C4-2B (cell line): ENCODE results near the gene HEPACAM.

Source experiments
- ZFX ChIP-seq: fragments of 450-650 bp; IDR thresholded peaks from 2 replicates; pipeline ENCODE4 v1.6.1; 2017
- TF ChIP-seq, protein P1 (sequence below): fragments of 450-650 bp; conservative IDR thresholded peaks from 2 replicates; pipeline ENCODE4 v1.5.1; 2017; ENCODE audit warnings: mild to moderate bottlenecking

DNA sequence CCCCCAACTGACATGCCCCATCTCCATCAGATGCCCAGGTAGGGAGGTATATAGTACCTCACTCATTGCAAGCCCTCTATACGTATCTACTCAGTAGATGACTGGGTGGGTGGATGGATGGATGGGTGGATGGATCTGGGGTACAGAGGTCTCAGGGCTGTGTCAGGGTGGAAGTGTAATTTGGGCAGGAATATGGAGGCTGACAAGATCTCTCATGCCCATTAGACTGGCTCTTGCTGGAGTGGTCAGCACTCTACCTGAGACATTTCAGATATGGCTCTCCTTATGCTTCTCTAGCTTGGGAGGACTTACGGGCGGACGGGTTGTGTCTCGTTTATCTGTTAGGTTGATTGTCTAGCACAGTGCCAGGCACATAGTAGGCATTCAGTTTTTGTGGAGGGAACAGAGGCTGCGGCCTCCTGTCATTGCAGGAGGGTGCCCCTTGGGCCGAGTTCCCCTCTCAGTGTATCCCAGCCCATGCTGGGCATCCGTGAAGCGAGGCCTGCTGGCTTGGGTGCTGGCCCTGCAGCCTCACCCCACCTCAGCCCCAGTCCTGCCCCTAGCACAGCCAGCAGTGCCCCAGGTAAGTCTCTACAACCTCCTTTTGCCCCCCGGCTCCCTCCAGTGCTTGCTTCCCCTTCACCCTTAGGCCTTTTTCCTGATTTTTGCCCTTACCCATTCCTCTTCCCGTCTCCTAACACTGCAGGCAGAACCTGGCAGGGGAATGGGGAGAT lies 56.9 kb downstream of the HEPACAM start:
- TF ChIP-seq, protein P1, sequence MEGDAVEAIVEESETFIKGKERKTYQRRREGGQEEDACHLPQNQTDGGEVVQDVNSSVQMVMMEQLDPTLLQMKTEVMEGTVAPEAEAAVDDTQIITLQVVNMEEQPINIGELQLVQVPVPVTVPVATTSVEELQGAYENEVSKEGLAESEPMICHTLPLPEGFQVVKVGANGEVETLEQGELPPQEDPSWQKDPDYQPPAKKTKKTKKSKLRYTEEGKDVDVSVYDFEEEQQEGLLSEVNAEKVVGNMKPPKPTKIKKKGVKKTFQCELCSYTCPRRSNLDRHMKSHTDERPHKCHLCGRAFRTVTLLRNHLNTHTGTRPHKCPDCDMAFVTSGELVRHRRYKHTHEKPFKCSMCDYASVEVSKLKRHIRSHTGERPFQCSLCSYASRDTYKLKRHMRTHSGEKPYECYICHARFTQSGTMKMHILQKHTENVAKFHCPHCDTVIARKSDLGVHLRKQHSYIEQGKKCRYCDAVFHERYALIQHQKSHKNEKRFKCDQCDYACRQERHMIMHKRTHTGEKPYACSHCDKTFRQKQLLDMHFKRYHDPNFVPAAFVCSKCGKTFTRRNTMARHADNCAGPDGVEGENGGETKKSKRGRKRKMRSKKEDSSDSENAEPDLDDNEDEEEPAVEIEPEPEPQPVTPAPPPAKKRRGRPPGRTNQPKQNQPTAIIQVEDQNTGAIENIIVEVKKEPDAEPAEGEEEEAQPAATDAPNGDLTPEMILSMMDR = no peak
- TF ChIP-seq ZFX = no peak
